GM21381 (cell line): ENCODE data around the gene CLDN9.

Experiments
- ATAC-seq: cut with Tn5 transposase; IDR thresholded peaks from one replicate; pipeline ENCODE4 v1.9.1; 2021; ENCODE audit warnings: mild to moderate bottlenecking, moderate library complexity; ENCODE audit not compliant: unreplicated experiment

The CLDN9 gene

DNA sequence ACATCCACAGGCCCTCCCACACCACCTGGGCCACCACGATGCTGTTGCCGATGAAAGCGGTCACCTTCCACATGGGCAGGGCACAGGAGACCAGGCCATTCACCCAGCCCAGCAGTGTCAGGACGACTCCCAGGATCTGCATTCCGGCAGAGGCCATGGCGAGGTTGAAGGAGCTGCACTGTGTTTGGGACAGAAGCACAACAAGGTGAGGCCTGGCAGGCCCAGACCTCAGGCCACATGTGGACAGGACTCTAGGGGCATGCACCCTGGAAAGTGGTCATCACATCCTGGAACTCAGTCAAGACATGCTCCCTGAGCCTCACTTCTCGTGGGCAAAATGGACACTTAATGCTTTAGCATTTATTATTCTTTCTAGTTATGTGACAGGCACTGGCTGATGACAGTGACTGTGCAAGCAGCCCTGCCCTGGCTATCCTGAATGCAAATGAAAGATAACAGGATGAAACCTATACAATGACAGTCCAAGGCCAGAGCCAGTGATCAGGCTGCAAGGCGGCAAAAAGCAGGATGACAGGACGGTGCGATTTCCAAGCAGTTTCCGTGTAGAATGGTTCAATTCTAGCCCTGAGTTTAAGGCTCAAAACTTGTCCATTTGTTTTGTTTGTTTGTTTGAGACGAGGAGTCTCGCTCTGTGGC, 3.3 kb downstream of the CLDN9 start:
- no peak for ATAC-seq

GRCh38 chr16:3017344-3017743, 4.6 kb downstream of the CLDN9 start:
- no peak for ATAC-seq

DNA sequence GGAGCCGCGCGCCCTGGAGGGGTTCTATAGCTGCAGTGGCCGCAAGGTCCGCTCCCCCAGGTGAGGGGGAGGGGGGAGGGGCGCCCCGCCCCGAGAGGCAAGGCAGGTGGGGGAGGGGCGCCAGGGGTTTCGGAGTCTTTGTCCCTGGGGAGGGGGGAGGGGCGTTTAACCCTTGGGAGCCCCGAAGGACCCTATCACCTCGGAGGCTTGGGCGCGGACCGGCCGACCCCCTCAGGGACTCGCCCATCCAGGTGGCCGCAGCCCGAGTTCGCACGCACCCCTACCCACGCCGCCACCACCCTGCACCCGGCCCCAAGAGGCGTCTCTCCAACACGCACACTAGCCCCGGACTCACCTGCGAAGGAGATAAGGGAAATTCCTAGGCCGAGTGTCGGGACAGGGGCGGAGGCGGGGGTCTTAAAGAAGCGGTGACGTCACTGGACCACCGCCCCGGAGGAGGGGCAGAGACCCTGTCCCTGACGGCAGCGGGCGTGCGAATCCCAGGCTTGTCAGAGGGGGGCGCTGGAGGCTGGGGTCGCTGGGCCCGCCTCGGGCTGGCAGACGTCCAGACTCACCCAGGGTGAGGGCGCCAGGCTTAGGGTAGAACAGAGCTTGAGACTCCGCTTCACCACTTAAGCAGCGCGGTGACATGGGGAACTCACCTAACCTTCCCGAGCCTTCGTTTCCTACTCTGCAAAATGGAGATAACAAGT, 5.2 kb downstream of the CLDN9 start, which contains the start of gene CLDN6:
Gene CLDN6 (minus strand): TSS at position 390 of the 713 bp plus-strand sequence. CDS start 2,162 bp downstream, outside the sequence.
- no peak for ATAC-seq

- no peak for ATAC-seq
Observed at GRCh38 chr16:3019594-3020246, 7.0 kb downstream of the CLDN9 start.

DNA sequence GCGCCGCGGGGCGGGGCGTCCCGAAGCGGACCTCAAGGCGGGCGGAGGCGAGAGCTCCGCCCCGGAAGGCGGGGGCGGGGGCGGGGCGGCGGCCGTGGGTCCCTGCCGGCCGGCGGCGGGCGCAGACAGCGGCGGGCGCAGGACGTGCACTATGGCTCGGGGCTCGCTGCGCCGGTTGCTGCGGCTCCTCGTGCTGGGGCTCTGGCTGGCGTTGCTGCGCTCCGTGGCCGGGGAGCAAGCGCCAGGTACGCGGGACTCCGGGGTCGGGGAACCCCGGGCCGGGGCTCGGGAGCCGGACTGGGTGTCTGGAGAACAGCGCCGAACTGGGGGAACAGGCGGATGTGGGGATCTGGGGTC, 7.5 kb downstream of the CLDN9 start, which contains the start of gene TNFRSF12A:
Gene TNFRSF12A (plus strand): TSS at position 122 of the 357 bp plus-strand sequence. CDS start 30 bp downstream, at position 152.
- ATAC-seq, result peak; percentile 27

DNA sequence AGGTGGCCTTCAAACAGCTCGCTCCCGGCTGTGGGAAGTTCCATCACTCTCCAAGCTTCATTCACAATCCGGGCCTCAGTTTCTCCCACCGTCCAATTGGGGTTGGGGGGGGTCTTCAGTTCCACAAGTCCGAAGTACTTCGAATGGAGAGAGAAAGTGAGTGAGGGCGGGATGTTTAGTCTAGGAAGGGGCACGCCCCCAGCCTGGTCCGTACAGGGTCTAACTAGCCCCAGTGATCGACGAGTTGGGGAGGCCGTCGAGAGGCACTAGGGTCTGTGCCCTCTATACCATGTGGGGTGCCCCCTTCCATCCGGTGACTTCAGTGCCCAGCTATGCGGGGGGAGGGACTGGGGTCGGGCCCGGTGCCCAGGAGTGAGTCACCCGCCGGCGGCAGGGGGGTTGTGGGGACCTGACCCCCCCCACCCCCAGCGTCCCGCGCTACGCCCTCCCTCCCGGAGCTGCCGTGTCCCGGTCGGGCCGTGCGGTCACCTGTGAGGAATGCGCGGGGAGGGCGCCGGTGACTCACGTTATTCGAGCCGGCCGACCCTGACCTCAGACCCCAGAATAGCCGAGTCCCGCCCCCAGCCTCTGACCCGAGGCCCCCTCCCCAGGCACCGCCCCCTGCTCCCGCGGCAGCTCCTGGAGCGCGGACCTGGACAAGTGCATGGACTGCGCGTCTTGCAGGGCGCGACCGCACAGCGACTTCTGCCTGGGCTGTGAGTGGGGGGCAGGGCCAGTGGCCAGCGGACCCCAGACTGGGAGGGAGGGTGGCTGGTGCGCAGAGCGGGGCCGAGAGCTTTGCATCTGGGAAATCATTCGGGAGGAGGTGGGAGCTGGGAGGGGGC, 8.1 kb downstream of the CLDN9 start:
- no peak for ATAC-seq

GRCh38 chr16:3021449-3022207, 8.9 kb downstream of the CLDN9 start:
- ATAC-seq, result no peak

DNA sequence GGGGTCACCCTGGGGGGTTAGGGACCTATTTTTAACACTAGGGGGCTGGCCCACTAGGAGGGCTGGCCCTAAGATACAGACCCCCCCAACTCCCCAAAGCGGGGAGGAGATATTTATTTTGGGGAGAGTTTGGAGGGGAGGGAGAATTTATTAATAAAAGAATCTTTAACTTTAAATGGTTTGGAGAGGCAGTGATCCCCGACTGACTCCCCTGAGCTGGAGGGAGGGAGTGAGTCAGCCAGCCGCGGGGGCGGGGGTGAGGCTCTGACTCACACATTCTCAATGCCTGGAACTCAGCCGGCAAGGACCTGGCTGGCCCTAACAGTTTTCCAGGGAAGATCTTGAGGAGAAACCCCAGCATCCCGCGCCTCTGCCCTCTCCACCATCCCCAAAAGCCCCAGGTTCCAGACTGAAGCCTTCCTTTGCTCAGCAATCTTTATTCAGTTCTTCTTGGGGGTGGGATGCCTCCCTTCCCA, 9.5 kb downstream of the CLDN9 start:
- no peak for ATAC-seq

- no peak for ATAC-seq
Observed at GRCh38 chr16:3022684-3023414, 10.1 kb downstream of the CLDN9 start.

- ATAC-seq, result no peak
Observed at GRCh38 chr16:3023415-3023668, 10.6 kb downstream of the CLDN9 start.

DNA sequence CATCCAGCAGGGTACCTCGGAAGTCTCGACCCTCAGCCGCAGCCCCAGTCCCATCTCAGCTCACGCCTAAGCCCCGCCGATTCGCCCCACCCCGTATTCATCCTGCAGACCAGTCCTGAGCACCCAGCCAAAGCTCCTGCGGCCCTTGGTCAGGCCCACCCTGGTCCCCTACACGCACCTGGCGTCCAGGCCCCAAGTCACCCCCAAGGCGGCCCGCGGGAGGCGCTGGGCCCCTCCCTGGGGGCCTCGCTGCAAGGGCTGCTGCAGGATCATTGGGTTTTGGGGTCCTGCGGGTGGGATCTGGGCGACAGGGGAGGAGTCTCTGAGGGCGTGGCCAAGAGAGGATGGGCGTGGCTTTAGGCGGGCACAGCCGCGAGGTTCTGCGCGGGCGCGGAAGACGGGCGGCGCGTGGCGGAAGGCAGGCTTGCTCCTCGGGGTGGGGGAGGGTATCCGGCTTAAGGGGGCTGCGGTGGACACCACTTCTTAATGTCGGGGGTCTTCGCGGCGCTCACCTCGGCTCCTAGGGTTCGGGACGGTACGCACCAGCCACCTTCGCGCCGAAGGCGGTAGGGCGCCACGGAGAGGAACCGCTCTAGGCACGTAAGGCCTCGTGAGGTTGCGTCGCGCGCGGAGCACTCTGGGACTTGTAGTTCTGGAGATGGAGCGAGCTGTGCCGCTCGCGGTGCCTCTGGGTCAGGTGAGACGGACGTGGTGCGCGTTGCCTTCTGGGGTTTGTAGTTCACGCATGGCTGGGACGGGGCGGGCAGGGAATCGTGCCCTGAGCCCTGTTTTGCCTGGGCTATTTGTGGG, 11.2 kb downstream of the CLDN9 start, which contains the start of the genes HCFC1R1 and THOC6:
Gene HCFC1R1 (minus strand): TSS at position 274 of the 810 bp plus-strand sequence. CDS start 1 bp downstream, at position 273.
Gene THOC6 (plus strand): TSS at position 367 of the 810 bp plus-strand sequence. CDS start 292 bp downstream, at position 659.
- ATAC-seq, result peak; percentile 72

DNA sequence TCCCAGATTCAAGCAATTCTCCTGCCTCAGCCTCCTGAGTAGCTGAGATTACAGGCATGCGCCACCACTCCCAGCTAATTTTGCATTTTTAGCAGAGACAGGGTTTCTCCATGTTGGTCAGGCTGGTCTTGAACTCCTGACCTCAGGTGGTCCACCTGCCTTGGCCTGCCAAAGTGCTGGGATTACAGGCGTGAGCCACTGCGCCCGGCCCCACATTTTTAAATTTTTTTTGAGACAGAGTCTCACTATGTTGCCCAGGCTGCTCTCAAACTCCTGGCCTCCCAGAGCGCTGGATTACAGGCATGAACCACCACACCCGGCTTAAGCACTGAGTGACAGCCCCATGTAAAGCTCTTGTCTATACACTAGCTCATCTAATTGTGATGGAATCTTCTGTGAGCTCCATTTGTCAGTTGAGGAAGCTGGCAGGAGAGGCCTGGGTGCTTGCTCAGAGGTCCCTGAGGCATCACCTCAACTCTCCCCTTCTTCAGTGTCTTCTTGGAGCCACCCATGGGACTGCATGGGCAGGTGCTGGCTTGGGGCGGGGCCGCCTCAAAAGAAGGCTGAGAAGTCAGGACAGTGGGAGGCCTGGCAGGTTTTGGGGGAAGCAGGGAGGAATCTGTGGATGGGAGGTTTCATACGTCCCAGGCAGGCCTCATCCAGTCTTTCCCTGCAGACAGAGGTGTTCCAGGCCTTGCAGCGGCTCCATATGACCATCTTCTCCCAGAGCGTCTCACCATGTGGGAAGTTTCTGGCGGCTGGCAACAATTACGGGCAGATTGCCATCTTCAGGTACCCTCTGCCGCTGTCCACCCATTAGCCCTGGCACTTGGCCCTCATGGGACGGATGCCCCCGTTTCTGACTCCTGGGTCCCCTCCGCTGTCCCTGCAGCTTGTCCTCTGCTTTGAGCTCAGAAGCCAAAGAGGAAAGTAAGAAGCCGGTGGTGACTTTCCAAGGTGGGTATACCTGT, 12.6 kb downstream of the CLDN9 start:
- ATAC-seq, result no peak

GRCh38 chr16:3026003-3026378, 13.3 kb downstream of the CLDN9 start:
- ATAC-seq, result no peak

GRCh38 chr16:3026609-3027488, 14.1 kb downstream of the CLDN9 start:
- ATAC-seq, result no peak

DNA sequence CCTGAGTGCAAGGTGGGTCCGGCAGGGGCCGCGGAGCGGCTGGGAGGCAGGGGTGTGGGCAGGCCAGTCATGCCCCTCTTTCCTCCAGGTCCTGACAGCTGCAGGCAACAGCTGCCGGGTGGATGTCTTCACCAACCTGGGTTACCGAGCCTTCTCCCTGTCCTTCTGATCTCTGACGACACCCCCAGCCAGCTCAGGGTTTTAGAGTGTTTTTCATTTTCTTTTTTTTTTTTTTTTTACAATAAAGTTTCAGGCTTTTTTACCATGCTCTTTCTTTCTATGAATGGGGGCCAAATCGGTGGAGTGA, 14.7 kb downstream of the CLDN9 start:
- no peak for ATAC-seq

DNA sequence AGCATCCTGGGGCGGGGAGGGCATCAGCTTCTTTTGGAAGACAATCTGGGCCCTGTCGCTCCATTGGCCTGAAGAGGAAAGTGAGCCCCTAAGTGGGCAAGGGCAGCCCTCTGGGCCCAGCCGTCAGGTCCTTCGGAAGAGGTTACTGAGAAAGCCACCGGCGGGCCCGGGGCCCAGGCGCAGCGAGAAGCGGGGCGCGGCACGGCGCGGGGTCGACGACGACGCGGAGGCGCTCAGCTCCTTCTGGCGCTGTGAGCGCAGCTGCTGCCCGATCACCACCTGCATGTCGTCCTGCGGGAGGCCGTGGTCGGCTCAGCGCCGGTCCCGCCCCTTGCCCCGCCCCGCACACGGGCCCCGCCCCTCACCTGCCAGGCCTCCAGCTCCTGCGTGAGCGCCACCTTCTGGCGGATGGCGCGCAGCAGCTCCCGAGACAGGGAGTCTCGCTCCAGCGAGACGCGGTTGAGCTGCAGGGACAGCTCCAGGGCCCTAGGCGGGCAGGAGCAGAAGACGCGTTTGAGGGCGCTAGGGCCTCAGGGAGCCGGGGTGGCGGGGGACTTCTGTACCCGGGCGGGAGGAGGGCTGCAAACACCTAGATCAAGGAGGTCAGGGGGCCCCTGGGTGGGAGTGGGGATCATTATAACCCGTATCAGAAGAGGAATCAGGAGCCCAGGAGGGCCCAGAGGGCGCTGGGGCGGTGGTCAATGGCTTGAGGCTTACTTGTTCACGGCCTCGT, 15.4 kb downstream of the CLDN9 start:
- ATAC-seq, result no peak
